Measurements from ENCODE around the gene CACNB2. TPM values are rescaled to one million over a fixed set of nuclear protein-coding genes. Genes with fewer than 3 reads are reported as not detected.

Gene CACNB2
- total RNA-seq, 1 experiment from 2014 or later = not detected

DNA sequence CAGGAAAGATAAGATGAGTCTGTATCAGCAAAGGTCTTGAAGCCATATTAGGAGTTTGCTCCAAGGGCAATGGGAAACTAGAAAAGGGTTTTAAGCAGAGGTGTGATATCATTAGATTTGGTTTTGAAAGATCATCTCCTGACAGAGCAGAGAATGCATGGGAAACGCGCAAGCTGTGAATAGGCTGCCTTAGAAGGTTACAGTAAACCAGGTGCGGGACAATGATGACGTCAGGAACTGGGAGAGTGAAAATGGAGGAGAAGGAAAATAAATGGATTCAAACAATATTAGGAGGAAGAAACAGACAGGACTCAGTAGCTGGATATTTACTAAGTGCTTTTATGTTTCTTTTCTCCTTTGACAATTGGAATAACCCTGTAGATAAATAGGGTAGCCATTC, 50.6 kb downstream of the CACNB2 start:
- no TSS peak for BruUV-seq (replicated peaks)

DNA sequence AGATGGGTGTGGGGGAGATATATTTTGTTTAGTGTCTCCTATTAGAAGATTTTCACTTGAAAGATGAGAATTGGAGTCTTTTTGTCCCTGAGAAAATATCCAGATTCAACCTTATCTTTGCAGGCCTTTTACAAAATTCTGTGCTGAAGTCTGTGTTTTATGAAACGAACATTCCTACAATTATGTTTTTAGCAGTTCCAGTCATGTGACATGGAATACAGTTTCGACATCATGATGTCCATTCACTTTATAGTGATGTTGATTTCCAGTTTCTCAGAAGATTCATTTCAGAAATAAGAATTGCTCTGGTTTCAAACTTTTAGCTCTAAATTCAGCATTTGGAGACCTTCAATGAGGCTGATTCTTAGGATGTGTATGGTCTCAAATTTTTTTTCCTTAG, 54.4 kb downstream of the CACNB2 start:
- ChIA-PET CTCF (no interaction called here), POLR2A (ENCODE audit: unreplicated experiment) (no interaction called here)
- H3K4me2 ChIP-seq = no peak overlapping the region
- no peaks in the 10 kb centered on the region for H3K9me3 ChIP-seq (ENCODE audit: insufficient read depth, low read depth)
- no peak overlapping the region for H2AFZ ChIP-seq
- no peaks in the 10 kb centered on the region for H3K4me1 ChIP-seq (replicated peaks; ENCODE audit: insufficient read depth)
- no peaks in the 10 kb centered on the region for H4K20me1 ChIP-seq (ENCODE audit: insufficient read depth)
- no peaks in the 10 kb centered on the region for H3K36me3 ChIP-seq (ENCODE audit: low read depth)
- BruUV-seq (replicated peaks) = no TSS peak
- no peaks in the 10 kb centered on the region for H3K9me2 ChIP-seq (ENCODE audit: insufficient read depth)
- H3K4me3 ChIP-seq = no peak overlapping the region
- H3K27ac ChIP-seq = no peak overlapping the region
- intact Hi-C loops (cut with micrococcal nuclease; ENCODE audit: unreplicated experiment) = no loop called here
- H3K27me3 ChIP-seq (ENCODE audit: insufficient read depth, low read depth) = no peaks in the 10 kb centered on the region
- no peaks in the 10 kb centered on the region for H3F3A ChIP-seq (ENCODE audit: insufficient read depth, low read depth)
- DNase-seq = no peak
- H3K79me2 ChIP-seq (ENCODE audit: low read depth) = no peaks in the 10 kb centered on the region
- TF ChIP-seq EZH2 (IDR thresholded peaks at IDR 0.05; ENCODE audit: low read depth) = no peak
- TF ChIP-seq, protein P1, sequence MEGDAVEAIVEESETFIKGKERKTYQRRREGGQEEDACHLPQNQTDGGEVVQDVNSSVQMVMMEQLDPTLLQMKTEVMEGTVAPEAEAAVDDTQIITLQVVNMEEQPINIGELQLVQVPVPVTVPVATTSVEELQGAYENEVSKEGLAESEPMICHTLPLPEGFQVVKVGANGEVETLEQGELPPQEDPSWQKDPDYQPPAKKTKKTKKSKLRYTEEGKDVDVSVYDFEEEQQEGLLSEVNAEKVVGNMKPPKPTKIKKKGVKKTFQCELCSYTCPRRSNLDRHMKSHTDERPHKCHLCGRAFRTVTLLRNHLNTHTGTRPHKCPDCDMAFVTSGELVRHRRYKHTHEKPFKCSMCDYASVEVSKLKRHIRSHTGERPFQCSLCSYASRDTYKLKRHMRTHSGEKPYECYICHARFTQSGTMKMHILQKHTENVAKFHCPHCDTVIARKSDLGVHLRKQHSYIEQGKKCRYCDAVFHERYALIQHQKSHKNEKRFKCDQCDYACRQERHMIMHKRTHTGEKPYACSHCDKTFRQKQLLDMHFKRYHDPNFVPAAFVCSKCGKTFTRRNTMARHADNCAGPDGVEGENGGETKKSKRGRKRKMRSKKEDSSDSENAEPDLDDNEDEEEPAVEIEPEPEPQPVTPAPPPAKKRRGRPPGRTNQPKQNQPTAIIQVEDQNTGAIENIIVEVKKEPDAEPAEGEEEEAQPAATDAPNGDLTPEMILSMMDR (conservative IDR thresholded peaks at IDR 0.05) = no peak

More for the DNA sequence above, 50.6 kb downstream of the CACNB2 start:
- no peaks in the 10 kb centered on the region for H3K27me3 ChIP-seq (ENCODE audit: insufficient read depth, low read depth)
- H3F3A ChIP-seq (ENCODE audit: insufficient read depth, low read depth) = no peaks in the 10 kb centered on the region
- no peaks in the 10 kb centered on the region for H3K4me1 ChIP-seq (replicated peaks; ENCODE audit: insufficient read depth)
- intact Hi-C loops (cut with micrococcal nuclease; ENCODE audit: unreplicated experiment) = no loop called here
- H3K9me3 ChIP-seq (ENCODE audit: insufficient read depth, low read depth) = no peaks in the 10 kb centered on the region
- no peaks in the 10 kb centered on the region for H4K20me1 ChIP-seq (ENCODE audit: insufficient read depth)
- H3K27ac ChIP-seq = no peak overlapping the region
- H3K4me3 ChIP-seq = no peak overlapping the region
- H2AFZ ChIP-seq = no peak overlapping the region
- POLR2A ChIA-PET (ENCODE audit: unreplicated experiment) = no interaction called here
- no peak overlapping the region for H3K4me2 ChIP-seq
- no peak for TF ChIP-seq EZH2 (IDR thresholded peaks at IDR 0.05; ENCODE audit: low read depth)
- TF ChIP-seq, protein P1 (conservative IDR thresholded peaks at IDR 0.05) = no peak
- no peak for DNase-seq
- CTCF ChIA-PET = no interaction called here
- no peaks in the 10 kb centered on the region for H3K9me2 ChIP-seq (ENCODE audit: insufficient read depth)
- H3K79me2 ChIP-seq (ENCODE audit: low read depth) = no peaks in the 10 kb centered on the region
- H3K36me3 ChIP-seq (ENCODE audit: low read depth) = no peaks in the 10 kb centered on the region

DNA sequence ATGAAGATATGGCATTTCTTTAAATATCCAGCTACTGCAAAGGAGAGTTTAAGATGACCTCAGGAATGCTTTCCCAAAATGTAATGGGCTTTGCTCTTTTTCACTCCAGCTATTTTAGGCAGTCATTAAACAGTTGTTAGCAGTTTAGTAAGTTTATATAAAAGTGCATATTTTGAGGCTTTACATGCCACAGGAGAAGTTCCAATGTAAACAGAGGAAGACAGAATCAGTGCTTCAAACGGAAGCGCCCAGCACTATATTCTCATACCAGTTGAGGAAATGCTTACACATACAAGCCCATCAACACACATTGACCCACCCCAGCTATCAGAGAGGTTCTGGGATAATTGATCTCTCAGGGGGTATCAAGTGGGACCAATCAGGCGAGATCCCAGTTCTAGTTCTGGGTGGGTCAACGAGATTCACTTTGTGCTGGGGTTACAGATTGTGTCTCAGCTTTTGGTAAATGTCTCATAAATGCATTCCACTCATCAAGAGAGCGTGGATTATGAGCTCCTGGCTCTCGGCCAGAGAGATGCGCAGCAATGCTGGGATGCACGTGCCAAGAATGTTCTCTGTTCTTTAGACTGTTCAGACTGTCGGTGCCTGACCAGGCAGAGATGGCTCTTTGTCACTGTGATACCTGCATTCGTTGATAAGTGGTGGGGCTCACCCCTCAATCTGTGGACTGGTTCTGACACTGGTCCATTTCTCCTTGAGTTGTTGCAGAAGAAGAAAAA, 55.0 kb downstream of the CACNB2 start:
- Histone ChIP-seq H3K4me1 (replicated peaks; ENCODE audit: insufficient read depth) (no peaks in the 10 kb centered on the region), H3K4me2 (no peak overlapping the region), H3K9me3 (ENCODE audit: insufficient read depth, low read depth) (no peaks in the 10 kb centered on the region), H3K9me2 (ENCODE audit: insufficient read depth) (no peaks in the 10 kb centered on the region), H3K36me3 (ENCODE audit: low read depth) (no peaks in the 10 kb centered on the region), H2AFZ (no peak overlapping the region), H3K27me3 (ENCODE audit: insufficient read depth, low read depth) (no peaks in the 10 kb centered on the region), H3K27ac (no peak overlapping the region), H4K20me1 (ENCODE audit: insufficient read depth) (no peaks in the 10 kb centered on the region), H3F3A (ENCODE audit: insufficient read depth, low read depth) (no peaks in the 10 kb centered on the region), H3K4me3 (no peak overlapping the region), H3K79me2 (ENCODE audit: low read depth) (no peaks in the 10 kb centered on the region)
- intact Hi-C loops (cut with micrococcal nuclease; ENCODE audit: unreplicated experiment) = no loop called here
- ChIA-PET POLR2A (ENCODE audit: unreplicated experiment) (no interaction called here), CTCF (no interaction called here)
- BruUV-seq (replicated peaks) = no TSS peak
- TF ChIP-seq EZH2 (IDR thresholded peaks at IDR 0.05; ENCODE audit: low read depth) = no peak
- TF ChIP-seq, protein P1 (conservative IDR thresholded peaks at IDR 0.05) = no peak
- DNase-seq = no peak
